NCI-H748 treated with DMSO at 0.1 percent for 48 hours (cell line): Measurements from ENCODE around the gene IZUMO4.
A peak's percentile ranks its signal among the peaks of the same experiment; 100 is the strongest.

Experiments used
- DNase-seq: peaks from one replicate; lab custom pipeline; 2025; lab: John Stamatoyannopoulos, UW

Gene IZUMO4, protein sequence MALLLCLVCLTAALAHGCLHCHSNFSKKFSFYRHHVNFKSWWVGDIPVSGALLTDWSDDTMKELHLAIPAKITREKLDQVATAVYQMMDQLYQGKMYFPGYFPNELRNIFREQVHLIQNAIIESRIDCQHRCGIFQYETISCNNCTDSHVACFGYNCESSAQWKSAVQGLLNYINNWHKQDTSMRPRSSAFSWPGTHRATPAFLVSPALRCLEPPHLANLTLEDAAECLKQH

DNA sequence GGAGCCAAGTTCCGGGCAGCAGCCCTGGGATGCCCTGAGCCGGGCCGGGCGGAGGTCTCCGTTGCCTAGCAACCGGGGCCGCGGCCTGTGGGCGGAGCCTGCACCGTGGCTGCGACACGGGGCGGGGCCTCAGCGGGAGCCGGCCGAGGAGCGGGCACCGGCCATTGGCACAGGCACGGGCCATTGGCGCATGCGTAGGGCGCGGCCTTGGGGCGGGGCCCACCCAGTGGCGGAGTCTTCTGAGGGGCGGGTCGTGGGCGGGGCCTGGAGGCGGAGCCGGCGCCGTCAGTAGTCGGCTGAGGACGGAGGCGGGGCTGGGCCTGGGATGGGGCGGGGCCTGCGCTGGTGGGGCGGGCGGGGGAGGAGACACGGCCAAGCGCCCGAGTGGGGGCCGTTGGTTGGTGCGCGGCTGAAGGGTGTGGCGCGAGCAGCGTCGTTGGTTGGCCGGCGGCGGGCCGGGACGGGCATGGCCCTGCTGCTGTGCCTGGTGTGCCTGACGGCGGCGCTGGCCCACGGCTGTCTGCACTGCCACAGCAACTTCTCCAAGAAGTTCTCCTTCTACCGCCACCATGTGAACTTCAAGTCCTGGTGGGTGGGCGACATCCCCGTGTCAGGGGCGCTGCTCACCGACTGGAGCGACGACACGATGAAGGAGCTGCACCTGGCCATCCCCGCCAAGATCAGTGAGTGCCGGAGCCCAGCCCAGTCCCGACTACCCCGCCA lies at the start of gene IZUMO4:
IZUMO4 (plus strand) TSS at position 436 of the 723 bp plus-strand sequence; CDS start at position 467, 31 bp downstream.
- DNase-seq, result peak; percentile 94

DNA sequence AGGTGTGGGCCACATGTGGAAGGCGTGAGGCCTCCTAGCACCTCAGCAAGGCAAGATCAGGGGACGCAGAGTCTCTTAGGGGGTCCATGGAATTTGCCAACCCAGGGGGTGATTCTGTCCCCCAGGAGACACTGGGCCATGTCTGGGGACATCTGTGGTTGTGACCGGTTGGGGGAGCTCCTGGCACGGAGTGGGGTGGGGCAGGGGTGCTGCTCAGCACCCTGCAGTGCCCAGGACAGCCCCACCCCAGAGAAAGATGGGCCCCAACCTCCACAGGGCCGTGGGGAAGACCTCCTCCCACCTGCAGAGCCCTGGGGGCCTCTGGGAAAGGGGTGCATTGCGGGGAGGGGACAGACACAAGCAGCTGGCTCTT lies 49.7 kb upstream of the IZUMO4 start:
- DNase-seq, result no peak

DNA sequence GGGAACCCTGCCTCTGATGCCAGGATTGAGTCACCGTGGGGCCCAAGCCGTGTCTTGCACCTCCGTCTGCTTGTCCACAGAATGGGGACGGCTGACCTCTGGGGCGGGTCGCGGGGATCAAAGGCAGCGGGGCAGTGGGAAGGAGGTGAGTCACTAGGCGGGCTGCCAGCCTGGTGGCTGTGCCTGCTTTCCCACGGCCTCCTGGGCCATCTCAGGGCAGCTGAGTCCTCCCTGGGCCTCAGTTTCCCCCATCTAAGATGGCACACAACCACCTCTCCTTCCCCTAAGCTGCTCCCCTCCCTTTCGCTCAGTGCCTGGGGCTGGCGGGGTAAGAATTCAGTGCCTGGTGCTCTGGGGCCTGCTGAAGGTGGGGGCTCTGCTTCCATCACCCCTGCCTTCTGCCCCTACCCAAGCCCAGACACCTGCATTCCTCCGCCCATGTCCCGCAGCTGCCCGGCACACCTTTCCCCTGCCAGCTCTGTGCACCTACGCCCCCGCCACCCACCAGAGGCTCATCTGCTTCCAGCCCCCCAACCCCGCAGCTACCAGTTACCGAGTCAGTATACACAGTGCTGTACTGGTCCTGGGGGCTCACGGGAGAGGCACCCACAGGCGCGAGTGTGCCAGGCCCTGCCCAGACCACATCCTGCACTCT lies 49.1 kb upstream of the IZUMO4 start:
- no peak for DNase-seq

DNA sequence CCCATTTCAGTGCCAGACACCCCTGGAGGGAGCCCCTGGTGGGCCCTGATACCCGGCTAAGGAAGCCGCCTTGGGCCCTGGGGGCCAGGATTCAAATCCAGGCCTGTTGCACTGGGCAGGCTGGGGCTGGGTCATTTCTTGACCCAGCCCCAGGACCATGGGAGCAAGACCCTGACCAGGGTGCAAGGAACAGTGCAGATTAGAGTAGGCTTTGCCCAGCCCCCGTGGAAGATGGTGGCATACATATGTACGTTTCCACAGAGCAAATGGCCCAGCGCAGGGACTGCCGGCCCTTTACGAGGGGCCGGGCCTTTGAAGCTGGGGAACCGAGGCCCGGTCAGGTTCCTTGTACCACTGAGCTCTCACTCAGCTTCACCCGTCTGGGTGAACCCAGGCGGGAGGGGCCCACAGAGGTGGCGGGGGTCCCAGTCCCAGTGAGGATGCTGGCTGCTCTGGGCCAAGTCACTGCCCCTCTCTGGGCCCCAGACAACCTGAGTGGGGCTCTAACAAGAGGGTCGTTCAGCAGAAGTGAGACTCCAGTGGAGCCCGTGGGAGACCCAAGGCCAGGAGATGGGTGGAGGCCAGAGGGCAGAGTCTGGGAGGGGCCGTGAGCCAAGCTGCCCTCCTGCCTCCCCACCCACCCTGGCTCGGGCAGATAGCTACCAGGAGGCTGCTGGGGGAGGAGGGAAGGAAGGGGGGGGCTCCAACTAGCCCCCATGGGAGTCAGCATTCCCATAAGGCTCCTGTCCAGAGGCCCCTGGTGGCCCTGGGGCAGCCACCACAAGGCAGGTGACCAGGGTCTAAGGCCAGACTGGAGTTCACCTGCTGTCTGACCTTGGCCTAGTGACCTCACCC lies 48.4 kb upstream of the IZUMO4 start:
- DNase-seq, result no peak

DNA sequence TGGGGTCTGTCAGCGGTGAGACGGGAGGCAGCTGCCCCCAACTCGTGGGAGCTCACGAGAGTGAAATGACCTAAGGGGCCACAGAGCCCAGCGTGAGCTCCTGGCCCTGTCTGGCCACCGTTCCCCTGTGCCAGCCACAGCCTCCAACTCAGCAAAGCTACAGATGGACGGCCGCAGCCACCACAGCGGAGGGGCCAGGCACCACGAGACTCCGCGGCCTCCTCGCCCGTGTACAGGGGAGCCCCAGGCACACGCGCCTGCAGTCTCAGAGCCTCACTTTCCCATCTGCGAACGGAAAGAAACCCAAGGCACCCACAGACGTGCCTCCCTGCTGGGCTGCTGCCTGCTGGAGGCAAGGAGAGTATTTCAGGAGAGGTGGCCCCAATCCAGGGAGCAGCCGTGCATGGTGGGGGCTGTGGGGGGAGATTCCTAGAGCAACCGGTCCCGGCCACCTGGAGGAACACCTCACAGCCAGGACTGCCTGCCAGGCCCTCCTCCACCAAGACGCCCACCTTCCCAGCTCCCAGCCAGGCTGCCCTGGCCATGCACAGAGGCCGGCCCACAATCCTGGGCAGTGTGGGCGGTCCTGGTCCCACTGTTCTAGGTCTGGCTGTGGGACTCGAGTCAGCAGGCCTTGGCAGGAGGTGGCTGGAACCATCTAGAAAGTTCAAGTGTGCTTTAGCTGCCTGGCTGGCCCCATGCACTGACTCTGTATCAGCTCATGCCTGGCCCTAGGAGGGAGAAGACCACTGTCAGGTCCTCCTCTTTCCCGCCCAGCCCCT lies 47.6 kb upstream of the IZUMO4 start:
- DNase-seq, result no peak

DNA sequence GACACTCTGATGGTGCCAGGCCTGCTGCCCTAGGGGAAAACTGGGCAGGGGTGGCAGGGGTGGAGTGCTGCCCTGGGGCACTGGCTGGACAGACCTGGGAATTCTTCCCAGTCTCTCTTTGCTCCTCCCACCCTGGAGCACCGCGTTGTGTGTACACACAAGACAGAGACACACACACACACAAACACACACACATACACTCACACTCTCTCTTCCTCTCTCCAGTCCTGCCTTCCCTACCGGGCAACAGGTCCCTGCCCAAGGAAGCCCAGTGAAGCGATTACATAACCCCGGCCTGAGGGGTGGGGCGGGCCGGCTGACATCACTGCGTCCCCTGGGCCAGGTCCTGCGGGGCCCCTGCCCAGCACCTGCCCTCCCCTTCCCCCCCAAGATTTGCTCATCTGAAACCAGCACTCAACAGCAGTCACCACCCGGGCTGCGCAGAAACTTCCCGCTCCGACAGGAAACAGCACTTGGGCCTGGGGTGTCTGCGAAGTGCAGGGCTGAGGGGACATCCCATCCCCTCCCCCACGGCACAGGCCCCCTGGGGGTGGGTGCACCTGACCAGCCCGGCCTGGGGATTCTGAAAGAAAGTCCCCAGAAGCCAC lies 46.9 kb upstream of the IZUMO4 start:
- DNase-seq, result peak; percentile 4

DNA sequence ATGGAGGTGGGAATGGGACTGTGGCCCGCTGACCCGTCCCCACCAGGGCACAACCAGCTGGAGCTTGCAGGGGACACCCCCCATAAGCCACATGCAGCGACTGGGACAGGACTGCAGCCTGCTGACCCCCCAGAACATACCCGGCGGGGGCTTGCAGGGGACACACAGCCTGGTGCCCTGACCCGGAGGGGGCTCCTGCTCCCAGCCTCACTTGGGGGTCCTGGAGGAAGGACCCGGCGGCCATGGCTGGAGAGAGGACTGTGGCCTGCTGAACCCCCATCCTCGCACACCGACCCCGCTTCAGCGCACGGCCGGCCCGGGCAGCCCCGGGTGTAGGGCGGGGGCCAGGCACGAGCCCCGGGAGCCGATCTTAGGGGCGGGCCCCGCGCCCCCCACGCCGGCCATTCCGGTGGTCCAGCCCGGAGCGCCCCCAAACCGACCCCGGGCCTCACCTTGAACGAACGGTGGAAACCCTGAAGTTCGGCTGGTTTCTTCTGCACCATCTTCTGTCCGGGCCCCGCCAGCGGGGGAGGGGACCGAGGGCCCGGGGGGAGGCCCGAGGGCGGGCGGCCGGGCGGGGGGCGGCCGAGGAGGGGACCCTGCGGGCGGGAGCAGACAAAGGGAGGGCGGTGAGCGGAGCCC lies 46.2 kb upstream of the IZUMO4 start:
- DNase-seq, result no peak

DNA sequence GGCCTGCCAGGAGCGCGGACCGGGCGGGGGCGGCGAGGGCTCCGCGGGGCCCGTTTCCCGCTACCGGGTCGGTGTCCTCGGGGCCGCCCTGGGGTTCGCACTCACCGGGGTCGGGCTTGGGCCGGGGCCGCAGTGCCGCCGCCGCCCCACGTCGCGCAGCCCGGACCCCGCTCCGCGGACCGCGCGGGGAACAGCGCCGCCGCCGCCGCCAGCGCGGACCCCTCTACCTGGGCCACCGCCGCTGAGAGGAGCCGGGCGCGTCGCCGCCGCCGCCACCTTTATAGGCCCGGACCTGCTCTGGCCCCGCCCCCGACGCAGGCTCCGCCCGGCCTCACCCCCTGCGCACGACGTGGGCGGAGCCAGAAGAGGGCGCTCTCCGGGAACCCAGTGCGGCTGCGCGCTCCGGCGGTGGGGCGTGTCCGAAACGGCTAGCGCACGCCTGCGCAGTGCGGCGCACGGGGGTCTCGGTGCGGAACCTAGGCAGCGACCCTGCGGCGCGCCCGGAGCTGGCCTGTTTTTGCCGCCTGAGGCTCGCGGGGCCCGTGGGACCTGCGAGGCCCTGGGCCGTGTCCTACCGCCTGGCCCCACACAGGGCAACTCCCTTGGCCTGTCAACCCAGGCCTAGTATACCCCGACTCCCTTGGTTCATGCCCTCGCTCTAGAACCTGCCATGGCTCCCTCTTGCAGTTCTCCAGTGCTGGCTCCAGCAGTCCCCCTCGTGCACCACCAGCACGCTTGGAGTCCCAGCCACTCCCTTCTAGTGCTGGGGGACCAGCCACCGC lies 45.5 kb upstream of the IZUMO4 start, which contains the start of gene MKNK2:
MKNK2 (minus strand) TSS at position 254 of the 782 bp plus-strand sequence. CDS start 393 bp downstream, outside the sequence.
- DNase-seq, result peak; percentile 54

DNA sequence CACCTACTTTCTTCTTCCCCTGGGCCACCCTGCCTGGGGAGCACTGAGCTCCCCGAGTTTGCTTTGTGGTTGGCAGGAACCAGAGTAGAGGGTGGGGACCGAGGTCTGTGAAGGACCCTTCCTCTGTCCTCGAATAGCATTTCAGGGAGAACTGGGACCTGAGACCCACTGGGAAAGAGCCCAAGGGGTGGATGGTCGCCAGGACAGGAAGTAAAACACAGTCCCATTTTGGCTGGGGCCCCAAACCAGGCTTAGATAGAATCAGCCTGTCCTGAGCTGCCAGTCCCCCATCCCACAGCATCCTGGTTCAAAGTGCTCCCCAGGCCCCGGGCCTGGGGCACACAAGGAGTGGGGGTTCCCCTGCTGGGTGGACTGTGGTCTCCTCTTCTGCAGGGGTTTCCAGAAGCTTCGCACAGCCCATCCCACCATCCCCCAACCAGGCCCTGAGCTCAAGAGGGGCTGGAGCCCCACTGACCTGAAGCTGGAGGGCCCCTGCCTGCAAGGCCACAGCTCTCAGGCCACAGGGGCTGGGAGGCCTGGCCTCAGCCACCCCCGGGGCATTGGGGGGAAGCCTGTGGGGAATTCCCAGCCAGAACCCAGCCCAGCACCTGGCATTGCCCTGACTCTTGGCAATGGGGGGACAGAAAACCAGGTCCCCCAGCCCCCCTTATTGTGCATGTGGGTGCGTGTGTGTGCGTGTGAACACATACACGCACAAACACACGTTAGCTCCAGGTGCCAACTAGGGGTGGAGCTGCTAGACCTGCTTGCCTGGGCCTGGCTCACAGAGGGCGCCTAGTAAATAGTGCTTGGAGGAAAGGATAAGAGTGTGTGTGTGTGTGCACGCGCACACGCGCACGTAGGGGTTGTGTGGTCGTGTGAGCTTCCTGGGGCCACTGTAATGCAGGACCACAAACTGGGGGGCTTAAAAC lies 44.7 kb upstream of the IZUMO4 start:
- no peak for DNase-seq

DNA sequence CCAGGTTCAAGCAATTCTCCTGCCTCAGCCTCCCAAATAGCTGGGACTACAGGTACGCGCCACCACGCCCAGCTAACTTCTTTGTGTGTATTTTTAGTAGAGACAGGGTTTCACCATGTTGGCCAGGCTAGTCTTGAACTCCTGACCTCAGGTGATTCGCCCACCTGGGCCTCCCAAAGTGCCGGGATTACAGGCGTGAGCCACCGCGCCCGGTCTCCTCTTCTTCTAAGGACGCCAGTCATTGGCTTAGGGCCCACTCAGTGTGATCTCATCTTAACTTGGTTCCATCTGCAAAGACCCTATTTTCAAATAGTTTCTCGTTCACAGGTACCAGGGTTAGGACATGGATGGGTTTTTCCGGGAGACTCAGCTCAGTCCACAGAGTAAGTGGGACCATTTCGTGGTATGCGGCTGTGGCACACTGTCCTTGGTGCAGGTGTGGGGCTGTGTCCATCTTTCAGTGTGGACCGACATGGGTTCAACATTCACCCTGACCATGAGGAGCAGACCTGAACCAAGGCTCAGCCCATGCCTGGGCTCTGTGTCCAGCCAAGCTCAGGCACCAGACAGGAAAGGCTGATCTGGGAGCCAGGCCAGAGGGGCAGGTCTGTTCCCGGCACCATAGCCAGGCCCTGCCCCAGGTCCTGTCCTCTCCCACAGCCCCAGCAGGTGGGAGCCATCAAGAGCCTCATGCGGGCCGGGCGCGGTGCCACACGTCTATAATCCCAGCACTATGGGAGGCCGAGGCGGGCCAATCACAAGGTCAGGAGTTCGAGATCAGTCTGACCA lies 42.9 kb upstream of the IZUMO4 start:
- no peak for DNase-seq

DNA sequence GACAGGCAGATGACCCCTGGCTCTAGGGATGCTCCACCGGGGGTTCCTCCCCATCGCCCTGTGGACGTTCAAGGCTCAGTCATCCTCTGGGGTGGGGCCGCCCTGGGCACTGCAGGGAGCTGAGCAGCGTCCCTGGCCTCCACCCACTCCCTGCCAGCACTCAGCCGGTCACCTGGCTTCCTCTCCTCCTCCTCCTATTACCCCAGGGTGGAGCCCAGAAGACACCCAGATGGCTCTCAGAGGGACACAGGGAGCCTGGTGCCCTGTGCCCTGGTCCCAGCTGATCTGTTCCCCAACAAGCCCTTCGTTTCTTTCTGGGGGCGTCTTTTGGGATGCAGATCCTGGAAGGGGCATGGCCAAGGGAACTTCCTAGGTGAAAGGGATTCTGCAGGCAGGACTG lies 42.0 kb upstream of the IZUMO4 start:
- no peak for DNase-seq

DNA sequence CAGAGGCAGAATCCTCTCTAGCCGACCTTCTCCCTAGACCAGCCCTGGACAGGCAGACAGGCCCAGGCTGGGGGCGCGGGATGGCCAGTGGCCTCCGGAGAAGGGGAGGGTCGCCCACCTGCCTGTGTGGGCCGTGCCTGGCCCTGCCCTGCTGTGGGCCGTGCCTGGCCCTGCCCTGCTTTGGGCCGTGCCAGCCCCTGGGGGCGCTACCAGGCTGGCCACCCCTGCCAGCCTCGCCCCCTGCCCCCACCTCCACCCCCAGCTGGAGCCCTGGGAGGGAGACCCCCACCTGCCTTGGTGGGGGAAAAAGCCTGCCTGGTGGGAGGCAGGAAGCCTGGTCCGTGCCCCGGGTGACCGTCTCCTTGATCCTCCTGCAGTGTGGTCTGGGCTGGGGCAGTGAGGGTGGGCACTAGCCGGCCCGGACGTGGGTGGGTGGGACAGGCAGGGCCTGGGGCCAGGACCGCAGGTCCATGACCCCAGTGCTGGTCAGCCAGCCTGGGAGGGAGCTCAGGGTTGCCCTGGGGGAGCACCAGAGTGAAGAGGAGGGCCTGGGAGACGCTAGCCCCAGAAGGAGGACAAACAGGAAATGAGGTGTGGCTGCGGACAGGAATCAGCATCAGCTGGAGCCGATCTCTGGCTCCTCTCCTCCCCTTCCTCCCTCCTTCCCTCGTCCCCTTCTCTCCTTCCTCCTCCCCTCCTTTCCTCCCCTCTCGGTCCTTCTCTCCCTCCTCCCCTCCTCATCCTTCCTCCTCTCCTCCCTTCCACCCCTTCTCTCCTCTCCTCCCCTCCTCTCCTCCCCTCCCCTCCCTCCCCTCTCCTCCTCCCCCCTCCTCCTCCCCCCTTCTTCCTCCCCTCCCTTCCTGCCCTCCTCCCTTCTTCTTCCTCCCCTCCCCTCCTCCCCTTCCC lies 40.5 kb upstream of the IZUMO4 start:
- no peak for DNase-seq

DNA sequence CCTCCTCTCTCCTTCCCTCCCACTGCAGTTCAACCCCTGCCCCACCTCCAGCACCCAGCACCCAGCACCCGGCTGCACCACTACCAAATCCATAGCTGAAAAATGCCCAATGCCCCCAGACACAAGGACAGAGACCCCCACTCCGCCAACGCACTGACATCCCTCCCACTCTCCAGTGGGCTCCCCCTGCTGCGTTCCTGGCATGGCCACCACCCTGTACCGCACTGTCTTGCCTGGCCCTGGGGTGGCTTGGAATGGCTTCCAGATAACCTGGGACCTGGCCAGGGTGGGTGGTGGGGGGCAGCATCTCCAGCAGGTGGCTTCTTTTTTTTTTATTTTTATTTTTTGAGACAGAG lies 39.9 kb upstream of the IZUMO4 start:
- no peak for DNase-seq

DNA sequence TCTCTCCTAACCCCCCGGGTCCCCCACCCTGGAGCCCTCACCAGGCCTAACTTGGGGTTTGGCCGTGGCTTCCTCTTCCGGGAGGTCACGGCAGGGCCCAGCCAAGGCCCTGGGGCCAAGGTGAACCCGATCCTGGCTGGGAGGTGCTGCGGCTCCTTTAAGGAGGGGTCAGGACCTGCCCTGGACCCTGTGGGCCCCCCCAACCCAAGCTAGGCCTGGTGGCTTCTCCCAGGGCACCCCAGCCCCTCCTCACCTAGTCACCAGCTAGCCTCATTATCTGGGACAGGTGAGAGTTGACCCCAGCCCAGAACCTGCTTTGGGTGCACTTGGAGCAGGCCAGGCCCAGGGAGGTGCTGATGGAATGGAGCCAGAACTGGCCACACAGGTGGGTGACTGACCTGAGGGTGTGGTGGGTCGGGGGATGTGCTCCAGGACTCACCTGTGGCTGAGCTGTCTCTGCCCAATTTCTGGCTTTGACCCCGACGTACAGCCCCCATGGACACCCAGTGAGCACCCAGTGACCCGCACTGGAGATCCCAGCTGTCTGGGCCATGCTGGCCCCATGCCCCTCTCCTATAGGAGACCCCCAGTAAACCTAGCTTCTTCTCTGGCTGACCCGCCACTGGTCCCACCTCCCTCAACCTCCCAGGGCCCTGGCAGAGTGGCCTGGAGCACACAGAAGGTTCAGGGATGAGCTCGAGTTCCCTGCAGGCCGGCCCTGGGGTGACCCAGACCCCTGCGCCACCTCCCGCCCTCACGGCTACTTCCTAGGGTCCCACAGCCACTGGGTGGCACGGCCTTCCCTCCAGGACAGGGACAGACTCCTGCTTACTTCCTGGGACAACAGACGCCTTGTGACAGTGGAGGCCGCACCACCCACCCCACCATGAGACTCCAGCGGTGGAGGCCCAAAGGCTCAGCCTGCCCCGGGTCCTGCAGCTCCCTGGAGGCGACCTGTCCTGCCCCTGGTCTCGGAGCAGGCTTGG lies 38.9 kb upstream of the IZUMO4 start:
- DNase-seq, result no peak
